ENCODE measurements around the gene TSHZ2. TPM values are rescaled to one million over a fixed set of nuclear protein-coding genes. Genes with fewer than 3 reads are reported as not detected.
"Not testable (repeated sequence)": the region's sequence is repeated elsewhere in the genome, so short reads cannot be mapped to it uniquely, and the experiment has no call there.

The TSHZ2 gene
- polyA plus RNA-seq, 12 donors, result 8.0 to 36.9 (median 14.7) TPM; not detected in 1

- no peak for DNase-seq
These were observed 363.4 kb downstream of the TSHZ2 start for GRCh38 chr20:53335555-53335954.

DNA sequence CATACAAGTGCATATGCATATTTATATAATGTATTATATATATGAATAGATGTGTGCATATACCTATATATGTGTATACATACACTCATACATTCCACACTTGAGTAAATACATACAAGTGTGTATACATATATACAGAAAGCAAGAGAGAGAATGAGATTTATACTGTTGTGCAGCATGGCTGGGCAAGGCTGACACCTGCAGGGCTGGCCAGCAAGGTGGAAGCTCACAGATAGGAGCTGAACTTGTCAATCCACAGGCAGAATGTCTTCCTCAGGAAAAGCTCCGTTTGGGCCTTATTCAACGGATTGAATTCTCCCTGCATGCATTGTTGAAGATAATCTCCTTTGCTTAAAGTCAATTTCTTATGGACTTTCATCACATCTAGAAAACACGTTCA, 364.7 kb downstream of the TSHZ2 start:
- no peak for DNase-seq

GRCh38 chr20:53337390-53338101, 365.4 kb downstream of the TSHZ2 start:
- DNase-seq, result no peak

- no peak for DNase-seq
These were observed 366.6 kb downstream of the TSHZ2 start for GRCh38 chr20:53338716-53339115.

GRCh38 chr20:53342429-53342828, 370.3 kb downstream of the TSHZ2 start:
- DNase-seq, result no peak

GRCh38 chr20:53343448-53343847, 371.3 kb downstream of the TSHZ2 start:
- no peak for DNase-seq

- DNase-seq, result no peak
These were observed 372.7 kb downstream of the TSHZ2 start for GRCh38 chr20:53344891-53345290.

DNA sequence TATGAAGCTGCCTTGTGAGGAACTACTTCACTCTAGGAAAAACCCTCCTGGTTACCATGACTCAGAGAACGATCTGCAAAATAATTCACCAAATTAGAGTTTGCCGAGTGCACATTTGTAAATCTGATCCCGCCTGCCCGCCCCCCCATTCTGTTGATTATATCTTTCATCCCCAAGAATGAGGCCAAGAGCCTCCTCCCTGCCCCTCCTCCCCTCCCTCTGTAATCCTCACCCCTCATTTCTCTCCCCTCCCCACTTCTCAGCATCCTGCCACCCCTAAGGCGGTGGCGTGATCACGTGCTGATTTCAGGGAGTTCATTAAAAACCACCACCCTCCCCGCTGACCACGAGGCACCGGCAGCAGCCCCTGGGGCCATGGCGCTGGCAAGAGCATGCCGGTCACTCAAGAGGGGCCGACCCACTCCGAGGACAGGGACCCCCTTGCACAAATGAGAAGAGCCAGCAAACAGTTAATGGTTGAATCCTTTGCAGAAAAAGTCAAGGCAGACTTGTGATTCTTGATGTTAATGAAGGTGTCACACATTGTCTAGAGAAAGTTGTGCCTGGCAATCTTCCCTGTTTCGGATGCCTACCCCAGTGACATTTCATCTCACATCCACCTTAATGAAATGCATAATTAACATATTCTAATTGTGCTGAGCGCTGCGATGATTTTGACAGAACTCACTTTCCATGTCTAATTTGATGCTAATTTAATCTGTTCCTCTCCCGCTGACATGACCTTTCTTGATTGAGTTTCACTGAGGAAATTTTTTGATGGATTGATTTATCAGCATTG, 373.6 kb downstream of the TSHZ2 start:
- DNase-seq, result no peak

- no peak for DNase-seq
These were observed 374.1 kb downstream of the TSHZ2 start for GRCh38 chr20:53346335-53346648.

DNA sequence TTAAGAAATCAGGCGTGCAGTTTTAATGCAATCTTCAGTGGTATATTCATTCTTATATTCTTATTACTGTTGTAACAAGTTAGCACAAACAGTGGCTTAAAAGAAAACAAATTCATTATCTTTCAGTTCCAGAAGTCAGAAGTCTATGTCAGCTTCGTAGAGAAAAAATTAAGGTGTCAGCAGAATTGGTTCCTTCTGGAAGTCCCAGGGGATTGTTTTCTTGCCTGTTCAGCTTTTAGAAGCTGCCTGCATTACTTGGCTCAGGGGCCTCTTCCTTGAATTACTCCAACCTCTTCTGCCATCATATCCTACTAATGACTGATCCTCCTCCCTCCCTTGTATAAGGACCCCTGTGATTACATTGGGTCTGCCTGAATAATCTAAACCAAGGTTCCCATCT, 377.6 kb downstream of the TSHZ2 start:
- DNase-seq, result no peak

DNA sequence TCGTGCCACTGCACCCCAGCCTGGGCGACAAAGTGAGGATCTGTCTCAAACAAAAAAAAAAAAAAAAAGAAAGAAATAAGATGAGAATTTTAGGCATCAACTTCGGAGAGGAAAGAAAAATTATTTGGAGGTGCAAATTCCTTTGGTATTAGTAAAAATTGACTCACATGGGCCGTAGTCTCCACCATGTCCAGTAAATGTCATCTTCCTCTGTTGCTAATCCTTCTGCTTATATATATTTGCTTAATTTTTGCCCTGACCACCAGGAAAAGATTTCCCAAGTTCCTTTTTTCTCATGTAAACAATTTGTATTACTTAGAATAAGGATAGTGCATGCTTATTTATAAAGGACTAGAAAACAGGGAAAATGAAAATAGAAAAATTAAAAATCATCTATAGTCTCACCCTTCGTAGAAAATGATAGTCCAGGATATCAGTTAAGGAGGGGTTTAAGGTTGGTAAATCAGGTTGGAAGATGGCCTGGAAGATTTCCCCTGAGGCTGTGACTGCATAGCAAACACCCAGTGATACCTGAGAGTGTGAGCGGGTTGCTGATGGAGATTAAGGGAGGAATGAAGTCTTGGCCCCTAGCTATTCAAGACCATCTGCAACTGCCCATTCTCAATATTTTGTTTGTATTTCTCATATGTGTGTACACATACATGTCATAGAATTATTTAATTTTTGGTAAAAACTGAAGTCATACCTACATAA, 380.7 kb downstream of the TSHZ2 start:
- DNase-seq, result no peak

DNA sequence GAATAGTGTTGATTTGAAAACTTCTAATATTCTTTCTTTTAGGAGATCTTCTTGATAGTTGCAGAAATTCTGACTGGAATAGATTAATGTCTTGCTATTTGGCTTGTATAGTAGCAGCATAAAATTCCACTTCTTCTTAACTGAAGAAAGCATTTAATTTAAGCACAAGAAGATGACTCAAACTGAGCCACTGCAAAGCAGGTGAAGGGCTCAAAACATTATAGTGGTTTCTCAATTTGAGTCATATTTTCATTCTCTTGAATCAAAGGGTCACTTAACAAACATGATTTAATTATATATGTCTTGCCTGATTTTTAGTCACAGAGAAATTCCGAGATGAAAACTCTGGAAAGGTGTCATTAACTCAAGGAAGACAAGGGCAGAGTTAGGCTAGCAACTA, 382.2 kb downstream of the TSHZ2 start:
- no peak for DNase-seq

DNA sequence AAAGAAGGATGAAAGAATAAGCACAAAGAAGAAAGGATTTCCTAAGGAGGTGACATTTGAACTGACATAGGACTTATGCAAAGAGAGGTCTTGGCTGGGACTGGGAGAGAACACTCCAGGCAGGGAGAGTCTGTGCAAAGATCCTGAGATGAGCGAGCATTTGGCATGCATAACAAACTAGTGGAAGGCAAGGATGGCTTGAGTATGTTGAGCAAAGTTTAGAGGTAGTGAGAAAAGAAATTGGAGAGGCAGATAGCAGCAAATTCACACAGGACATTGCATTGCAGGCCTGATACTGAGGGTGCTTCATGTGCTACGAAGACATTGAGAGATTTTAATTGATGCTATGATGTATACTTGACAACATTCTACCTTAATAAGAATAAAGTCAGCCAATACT, 383.6 kb downstream of the TSHZ2 start:
- no peak for DNase-seq

- no peak for DNase-seq
These were observed 387.3 kb downstream of the TSHZ2 start for GRCh38 chr20:53359425-53359824.

DNA sequence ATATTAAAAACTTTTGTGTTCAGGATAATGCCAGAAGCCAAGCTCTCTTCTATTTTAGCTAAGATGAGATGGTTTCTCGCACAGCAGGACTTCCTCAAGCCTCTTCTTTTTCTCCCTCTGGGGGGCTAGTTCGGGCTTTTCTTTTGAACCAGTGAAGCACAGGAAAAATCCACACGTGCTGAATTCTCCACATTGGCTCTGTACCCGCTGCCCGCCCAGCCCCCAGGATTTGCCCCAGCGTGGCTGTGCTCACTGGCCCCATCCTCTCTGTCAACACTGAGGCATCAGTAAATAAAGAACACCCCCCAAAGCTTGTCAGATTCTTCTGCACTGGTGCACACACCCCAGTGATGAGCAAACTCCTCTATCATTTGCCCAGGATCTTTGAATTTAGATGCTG, 388.7 kb downstream of the TSHZ2 start:
- DNase-seq, result no peak

DNA sequence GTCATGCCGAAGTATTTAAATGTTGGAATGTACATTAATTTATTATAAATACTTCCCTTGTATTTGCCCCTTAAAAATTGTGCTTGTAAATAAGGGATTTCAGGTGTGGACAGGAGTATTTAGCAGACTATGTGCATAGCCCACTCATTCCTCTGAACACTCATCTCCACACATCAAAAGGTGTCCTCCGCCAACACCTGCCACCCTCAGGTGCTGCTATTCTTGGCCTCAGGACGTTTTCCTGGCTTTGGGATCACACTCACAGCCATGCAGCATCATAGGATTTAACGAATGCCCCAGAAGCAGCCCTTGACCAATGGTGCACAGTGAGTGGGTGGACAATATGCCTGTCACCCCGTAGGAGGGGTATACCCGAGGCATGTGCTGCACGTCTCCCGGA, 390.6 kb downstream of the TSHZ2 start:
- no peak for DNase-seq

GRCh38 chr20:53364646-53365045, 392.5 kb downstream of the TSHZ2 start:
- no peak for DNase-seq

GRCh38 chr20:53365076-53365475, 392.9 kb downstream of the TSHZ2 start:
- no peak for DNase-seq

DNA sequence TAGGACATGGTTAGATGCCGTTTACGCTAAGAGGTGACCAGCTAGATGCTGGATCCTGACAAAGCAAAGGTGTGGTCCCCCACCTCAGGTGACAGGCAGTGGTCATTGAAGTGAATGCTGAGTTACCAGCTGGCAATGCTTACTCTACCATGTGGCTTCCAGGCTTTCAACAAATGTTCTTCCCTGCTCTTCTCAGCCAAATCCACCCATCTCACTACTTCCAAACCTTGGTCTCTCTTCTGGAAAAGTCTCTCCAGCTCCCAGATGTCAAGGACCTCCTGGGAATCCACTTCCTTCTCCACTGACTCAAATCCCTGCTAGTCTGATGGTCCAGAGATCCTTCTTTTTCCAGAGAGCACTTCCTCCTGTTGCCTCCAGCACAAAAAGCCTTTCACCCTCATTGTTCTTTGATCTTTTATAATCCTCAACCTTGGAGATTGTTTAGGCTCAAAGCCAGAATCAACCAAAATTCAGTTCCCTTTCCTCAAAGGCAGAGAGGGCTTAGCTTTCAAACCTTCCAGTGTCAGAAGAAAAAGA, 393.4 kb downstream of the TSHZ2 start:
- DNase-seq, result no peak

DNA sequence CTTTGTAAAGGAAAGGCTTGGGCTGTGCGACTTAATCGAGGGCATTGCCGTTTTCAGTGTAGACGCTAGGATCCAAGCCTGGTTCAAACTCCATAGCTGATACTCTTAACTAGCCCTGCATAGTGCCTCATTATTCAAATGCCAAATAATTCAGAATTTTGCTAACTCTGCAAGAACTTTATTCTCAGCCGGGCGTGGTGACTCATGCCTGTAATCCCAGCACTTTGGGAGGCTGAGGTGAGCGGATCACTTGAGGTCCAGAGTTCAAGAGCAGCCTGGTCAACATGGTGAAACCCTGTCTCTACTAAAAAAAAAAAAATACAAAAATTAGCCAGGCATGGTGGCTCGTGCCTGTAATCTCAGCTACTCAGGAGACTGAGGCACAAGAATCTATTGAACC, 394.8 kb downstream of the TSHZ2 start:
- DNase-seq, result not testable (repeated sequence)

GRCh38 chr20:53369871-53370270, 397.7 kb downstream of the TSHZ2 start:
- DNase-seq, result no peak

GRCh38 chr20:53370345-53370961, 398.3 kb downstream of the TSHZ2 start:
- DNase-seq, result no peak

All from muscle of arm (tissue), 12 donors.